Measurements from ENCODE around the gene OR6C2. TPM values are rescaled to one million over a fixed set of nuclear protein-coding genes. Genes with fewer than 3 reads are reported as not detected.

The OR6C2 gene
- total and polyA plus RNA-seq, 9 of the 15 experiments (the other 6 are each of a cell fraction or from before 2014, with no cell fraction given): not detected

DNA sequence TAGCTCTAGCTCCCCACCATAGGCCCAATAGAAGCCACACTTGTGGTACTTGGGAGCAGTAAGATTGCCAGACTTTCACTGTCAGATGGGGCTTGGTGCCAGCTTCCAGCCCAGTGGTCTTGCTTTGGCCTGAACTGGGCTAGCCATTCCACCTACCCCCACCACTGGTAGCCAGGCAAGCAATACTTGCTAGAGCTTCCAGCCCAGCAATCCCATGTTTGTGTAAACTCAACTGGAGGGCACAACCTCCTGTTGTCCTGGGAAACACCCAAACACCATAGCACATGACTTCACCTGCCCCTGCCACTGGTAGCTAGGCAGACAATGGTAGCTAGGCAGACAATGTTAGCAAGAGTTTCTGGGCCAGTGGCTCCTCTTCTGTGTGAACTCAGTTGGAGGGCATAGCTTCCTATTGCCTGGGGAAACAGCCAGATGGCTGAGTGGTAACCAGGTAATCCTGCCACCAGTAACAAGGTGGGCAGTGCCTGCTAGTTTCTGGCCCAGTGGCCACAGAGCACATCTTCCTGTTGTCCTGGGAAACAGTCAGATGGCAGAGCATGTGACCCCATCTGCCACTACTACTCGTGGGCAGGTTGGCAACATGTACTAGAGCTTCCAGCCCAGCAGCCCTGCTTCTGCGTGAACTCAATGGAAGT, 23.4 kb upstream of the OR6C2 start:
- DNase-seq (ENCODE audit: extremely low read depth in 1 of 4, low spot score in 3 of 4): no peak
- H3K27ac ChIP-seq (ENCODE audit: extremely low read depth, low read depth, low read length): no peak overlapping the region
- H3K9me3 ChIP-seq (replicated peaks; ENCODE audit: control insufficient read depth, insufficient read depth, low read depth, low read length): no peaks in the 10 kb centered on the region
- H3K4me3 ChIP-seq: no peak overlapping the region
- H3K9ac ChIP-seq (ENCODE audit: insufficient read depth in 1 of 2, low read depth in 2 of 2, low read length in 2 of 2): no peak overlapping the region
- no peaks in the 10 kb centered on the region; a peak in 1 of 5 replicates for H3K27me3 ChIP-seq (ENCODE audit: control insufficient read depth in 2 of 2, insufficient read depth in 2 of 2, low read length in 2 of 2)
- no peaks in the 10 kb centered on the region for H3K9me1 ChIP-seq (ENCODE audit: control insufficient read depth, insufficient read depth, low read length)
- WGBS (ENCODE audit: insufficient coverage, low coverage, missing lambda C conversion rate): 3% methylated on average over 2 of the region's 2 CpGs
- no peaks in the 10 kb centered on the region for H3K36me3 ChIP-seq (ENCODE audit: control insufficient read depth, insufficient read depth, low read length)
- no TSS peak for BruUV-seq (replicated peaks)
- H4K20me1 ChIP-seq (replicated peaks; ENCODE audit: control insufficient read depth, insufficient read depth, low read length): no peaks in the 10 kb centered on the region
- ChIA-PET POLR2A (interaction anchor here (0.6 kb wide), 1 partner anchor 122 kb away, joined by 3 read pairs; no protein-coding TSS in a partner anchor), CTCF (ENCODE audit: low intra/inter-chr PET ratio) (no interaction called here)
- FAIRE-seq: no peak
- H3K79me2 ChIP-seq (ENCODE audit: control insufficient read depth, insufficient read depth, low read length): no peaks in the 10 kb centered on the region
- no peak for ATAC-seq
- H2AFZ ChIP-seq (ENCODE audit: low read depth, low read length): no peak overlapping the region
- H3K4me1 ChIP-seq (replicated peaks in 1 of 2; ENCODE audit: control insufficient read depth in 2 of 2, insufficient read depth in 2 of 2, low read length in 2 of 2): no peaks in the 10 kb centered on the region; a peak in 1 of 5 replicates
- in situ Hi-C loops (cut with MboI): no loop called here
- intact Hi-C loops (cut with micrococcal nuclease): no loop called here
- no peak overlapping the region for H3K4me2 ChIP-seq (ENCODE audit: insufficient read depth, low read length)
- TF ChIP-seq PHB (CRISPR knock-in tag; IDR thresholded peaks at IDR 0.05) (no peak), ZNF561 (CRISPR knock-in tag; conservative IDR thresholded peaks at IDR 0.05) (no peak), FOS (IDR thresholded peaks at IDR 0.05; ENCODE audit: extremely low read depth, insufficient read length) (no peak), HDGF (IDR thresholded peaks at IDR 0.05) (no peak), HSF4 (CRISPR knock-in tag; IDR thresholded peaks at IDR 0.05; ENCODE audit: borderline replicate concordance) (no peak), ZNF586 (CRISPR knock-in tag; conservative IDR thresholded peaks at IDR 0.05) (no peak)
- TF ChIP-seq, protein P1, sequence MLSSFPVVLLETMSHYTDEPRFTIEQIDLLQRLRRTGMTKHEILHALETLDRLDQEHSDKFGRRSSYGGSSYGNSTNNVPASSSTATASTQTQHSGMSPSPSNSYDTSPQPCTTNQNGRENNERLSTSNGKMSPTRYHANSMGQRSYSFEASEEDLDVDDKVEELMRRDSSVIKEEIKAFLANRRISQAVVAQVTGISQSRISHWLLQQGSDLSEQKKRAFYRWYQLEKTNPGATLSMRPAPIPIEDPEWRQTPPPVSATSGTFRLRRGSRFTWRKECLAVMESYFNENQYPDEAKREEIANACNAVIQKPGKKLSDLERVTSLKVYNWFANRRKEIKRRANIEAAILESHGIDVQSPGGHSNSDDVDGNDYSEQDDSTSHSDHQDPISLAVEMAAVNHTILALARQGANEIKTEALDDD (IDR thresholded peaks at IDR 0.05): no peak
- TF ChIP-seq, protein P2, sequence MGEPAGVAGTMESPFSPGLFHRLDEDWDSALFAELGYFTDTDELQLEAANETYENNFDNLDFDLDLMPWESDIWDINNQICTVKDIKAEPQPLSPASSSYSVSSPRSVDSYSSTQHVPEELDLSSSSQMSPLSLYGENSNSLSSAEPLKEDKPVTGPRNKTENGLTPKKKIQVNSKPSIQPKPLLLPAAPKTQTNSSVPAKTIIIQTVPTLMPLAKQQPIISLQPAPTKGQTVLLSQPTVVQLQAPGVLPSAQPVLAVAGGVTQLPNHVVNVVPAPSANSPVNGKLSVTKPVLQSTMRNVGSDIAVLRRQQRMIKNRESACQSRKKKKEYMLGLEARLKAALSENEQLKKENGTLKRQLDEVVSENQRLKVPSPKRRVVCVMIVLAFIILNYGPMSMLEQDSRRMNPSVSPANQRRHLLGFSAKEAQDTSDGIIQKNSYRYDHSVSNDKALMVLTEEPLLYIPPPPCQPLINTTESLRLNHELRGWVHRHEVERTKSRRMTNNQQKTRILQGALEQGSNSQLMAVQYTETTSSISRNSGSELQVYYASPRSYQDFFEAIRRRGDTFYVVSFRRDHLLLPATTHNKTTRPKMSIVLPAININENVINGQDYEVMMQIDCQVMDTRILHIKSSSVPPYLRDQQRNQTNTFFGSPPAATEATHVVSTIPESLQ (CRISPR knock-in tag; IDR thresholded peaks at IDR 0.05): no peak
- TF ChIP-seq, protein P3, sequence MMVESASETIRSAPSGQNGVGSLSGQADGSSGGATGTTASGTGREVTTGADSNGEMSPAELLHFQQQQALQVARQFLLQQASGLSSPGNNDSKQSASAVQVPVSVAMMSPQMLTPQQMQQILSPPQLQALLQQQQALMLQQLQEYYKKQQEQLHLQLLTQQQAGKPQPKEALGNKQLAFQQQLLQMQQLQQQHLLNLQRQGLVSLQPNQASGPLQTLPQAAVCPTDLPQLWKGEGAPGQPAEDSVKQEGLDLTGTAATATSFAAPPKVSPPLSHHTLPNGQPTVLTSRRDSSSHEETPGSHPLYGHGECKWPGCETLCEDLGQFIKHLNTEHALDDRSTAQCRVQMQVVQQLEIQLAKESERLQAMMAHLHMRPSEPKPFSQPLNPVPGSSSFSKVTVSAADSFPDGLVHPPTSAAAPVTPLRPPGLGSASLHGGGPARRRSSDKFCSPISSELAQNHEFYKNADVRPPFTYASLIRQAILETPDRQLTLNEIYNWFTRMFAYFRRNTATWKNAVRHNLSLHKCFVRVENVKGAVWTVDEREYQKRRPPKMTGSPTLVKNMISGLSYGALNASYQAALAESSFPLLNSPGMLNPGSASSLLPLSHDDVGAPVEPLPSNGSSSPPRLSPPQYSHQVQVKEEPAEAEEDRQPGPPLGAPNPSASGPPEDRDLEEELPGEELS (CRISPR knock-in tag; IDR thresholded peaks at IDR 0.05; ENCODE audit: borderline replicate concordance): no peak
- TF ChIP-seq, protein P4, sequence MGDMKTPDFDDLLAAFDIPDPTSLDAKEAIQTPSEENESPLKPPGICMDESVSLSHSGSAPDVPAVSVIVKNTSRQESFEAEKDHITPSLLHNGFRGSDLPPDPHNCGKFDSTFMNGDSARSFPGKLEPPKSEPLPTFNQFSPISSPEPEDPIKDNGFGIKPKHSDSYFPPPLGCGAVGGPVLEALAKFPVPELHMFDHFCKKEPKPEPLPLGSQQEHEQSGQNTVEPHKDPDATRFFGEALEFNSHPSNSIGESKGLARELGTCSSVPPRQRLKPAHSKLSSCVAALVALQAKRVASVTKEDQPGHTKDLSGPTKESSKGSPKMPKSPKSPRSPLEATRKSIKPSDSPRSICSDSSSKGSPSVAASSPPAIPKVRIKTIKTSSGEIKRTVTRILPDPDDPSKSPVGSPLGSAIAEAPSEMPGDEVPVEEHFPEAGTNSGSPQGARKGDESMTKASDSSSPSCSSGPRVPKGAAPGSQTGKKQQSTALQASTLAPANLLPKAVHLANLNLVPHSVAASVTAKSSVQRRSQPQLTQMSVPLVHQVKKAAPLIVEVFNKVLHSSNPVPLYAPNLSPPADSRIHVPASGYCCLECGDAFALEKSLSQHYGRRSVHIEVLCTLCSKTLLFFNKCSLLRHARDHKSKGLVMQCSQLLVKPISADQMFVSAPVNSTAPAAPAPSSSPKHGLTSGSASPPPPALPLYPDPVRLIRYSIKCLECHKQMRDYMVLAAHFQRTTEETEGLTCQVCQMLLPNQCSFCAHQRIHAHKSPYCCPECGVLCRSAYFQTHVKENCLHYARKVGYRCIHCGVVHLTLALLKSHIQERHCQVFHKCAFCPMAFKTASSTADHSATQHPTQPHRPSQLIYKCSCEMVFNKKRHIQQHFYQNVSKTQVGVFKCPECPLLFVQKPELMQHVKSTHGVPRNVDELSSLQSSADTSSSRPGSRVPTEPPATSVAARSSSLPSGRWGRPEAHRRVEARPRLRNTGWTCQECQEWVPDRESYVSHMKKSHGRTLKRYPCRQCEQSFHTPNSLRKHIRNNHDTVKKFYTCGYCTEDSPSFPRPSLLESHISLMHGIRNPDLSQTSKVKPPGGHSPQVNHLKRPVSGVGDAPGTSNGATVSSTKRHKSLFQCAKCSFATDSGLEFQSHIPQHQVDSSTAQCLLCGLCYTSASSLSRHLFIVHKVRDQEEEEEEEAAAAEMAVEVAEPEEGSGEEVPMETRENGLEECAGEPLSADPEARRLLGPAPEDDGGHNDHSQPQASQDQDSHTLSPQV (IDR thresholded peaks at IDR 0.05): no peak
